ENCODE results near the gene HIVEP3.

DNA sequence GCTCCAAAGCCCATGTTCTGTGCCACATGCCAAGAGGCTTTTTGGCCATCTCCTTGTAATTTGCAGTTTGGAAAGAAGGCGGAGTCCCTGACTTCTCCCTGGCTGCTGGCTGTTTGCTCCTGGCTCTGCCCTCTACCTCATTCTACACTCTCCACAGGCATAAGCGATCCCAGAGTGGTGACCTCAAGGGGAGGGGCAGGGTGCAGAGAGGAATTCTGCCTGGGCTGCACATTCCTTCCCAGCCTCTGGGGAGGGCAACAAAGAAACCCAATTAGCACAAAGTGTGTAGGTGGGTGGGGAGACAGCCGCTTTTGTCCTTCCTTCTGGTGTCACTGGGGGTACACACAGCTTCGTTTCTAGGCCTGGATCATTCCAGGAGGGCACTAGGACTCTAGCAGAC lies 95.3 kb downstream of the HIVEP3 start:
- TF ChIP-seq, protein P1, sequence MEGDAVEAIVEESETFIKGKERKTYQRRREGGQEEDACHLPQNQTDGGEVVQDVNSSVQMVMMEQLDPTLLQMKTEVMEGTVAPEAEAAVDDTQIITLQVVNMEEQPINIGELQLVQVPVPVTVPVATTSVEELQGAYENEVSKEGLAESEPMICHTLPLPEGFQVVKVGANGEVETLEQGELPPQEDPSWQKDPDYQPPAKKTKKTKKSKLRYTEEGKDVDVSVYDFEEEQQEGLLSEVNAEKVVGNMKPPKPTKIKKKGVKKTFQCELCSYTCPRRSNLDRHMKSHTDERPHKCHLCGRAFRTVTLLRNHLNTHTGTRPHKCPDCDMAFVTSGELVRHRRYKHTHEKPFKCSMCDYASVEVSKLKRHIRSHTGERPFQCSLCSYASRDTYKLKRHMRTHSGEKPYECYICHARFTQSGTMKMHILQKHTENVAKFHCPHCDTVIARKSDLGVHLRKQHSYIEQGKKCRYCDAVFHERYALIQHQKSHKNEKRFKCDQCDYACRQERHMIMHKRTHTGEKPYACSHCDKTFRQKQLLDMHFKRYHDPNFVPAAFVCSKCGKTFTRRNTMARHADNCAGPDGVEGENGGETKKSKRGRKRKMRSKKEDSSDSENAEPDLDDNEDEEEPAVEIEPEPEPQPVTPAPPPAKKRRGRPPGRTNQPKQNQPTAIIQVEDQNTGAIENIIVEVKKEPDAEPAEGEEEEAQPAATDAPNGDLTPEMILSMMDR (IDR thresholded peaks at IDR 0.05) = no peak
- no peak for TF ChIP-seq POLR2A (IDR thresholded peaks at IDR 0.05)
